GM23338 (cell line): ENCODE results near the gene KRT83. TPM values are rescaled to one million over a fixed set of nuclear protein-coding genes. Genes with fewer than 3 reads are reported as not detected.

ENCODE experiments used
- ATAC-seq: fragments of 200-7000 bp; cut with Tn5 transposase; 3 replicates; pipeline ENCODE4 v1.9.1; 2020
- DNase-seq: peaks from one replicate; pipeline ENCODE4 v3.0.0-alpha.2; 2015; ENCODE audit warnings: low spot score
- H2AFZ ChIP-seq: fragments of 200-600 bp; sonication (generic); 2 replicates; pipeline ENCODE4 v1.8.0; 2016; ENCODE audit warnings: antibody characterized with exemption, mild to moderate bottlenecking, moderate library complexity
- H3F3A ChIP-seq: fragments of 200-600 bp; sonication (generic); replicated peaks from 2 replicates; pipeline ENCODE4 v1.8.0; 2017; ENCODE audit warnings: antibody characterized with exemption, mixed run types, low read depth
- H3K27ac ChIP-seq: fragments of 200-600 bp; sonication (generic); 2 replicates; pipeline ENCODE4 v1.6.1; 2016; ENCODE audit warnings: low read depth
- H3K27me3 ChIP-seq: fragments of 200-600 bp; sonication (generic); 2 replicates; pipeline ENCODE4 v1.8.0; 2016; ENCODE audit warnings: mild to moderate bottlenecking, mixed run types, moderate library complexity; ENCODE audit not compliant: insufficient read depth
- H3K36me3 ChIP-seq: fragments of 200-600 bp; sonication (generic); 2 replicates; pipeline ENCODE4 v1.8.0; 2016; ENCODE audit warnings: mild to moderate bottlenecking; ENCODE audit not compliant: insufficient read depth
- H3K4me1 ChIP-seq: fragments of 200-600 bp; sonication (generic); 2 replicates; pipeline ENCODE4 v1.8.0; 2016; ENCODE audit warnings: mild to moderate bottlenecking, moderate library complexity; ENCODE audit not compliant: insufficient read depth
- H3K4me2 ChIP-seq: fragments of 200-600 bp; sonication (generic); 2 replicates; pipeline ENCODE4 v1.7.1; 2017; ENCODE audit warnings: mixed run types
- H3K4me3 ChIP-seq: fragments of 200-600 bp; sonication (generic); 2 replicates; pipeline ENCODE4 v1.6.1; 2016; ENCODE audit warnings: mixed run types
- H3K79me2 ChIP-seq: fragments of 200-600 bp; sonication (generic); replicated peaks from 2 replicates; pipeline ENCODE4 v1.8.0; 2017; ENCODE audit warnings: mild to moderate bottlenecking; ENCODE audit not compliant: insufficient read depth
- H3K9me2 ChIP-seq: fragments of 200-600 bp; sonication (generic); 2 replicates; pipeline ENCODE4 v1.8.0; 2017; ENCODE audit not compliant: insufficient read depth
- H4K20me1 ChIP-seq: fragments of 200-600 bp; sonication (generic); replicated peaks from 2 replicates; pipeline ENCODE4 v1.8.0; 2017; ENCODE audit warnings: mild to moderate bottlenecking; ENCODE audit not compliant: insufficient read depth
- H3K27ac Mint-ChIP-seq: 2 replicates; pipeline ENCODE4 v1.8.0; 2020; ENCODE audit warnings: inconsistent platforms, mild to moderate bottlenecking, moderate library complexity, mixed read lengths
- H3K27me3 Mint-ChIP-seq: 3 replicates; pipeline ENCODE4 v1.8.0; 2022; ENCODE audit warnings: low read depth, mild to moderate bottlenecking, moderate library complexity, mixed read lengths, inconsistent platforms; ENCODE audit not compliant: insufficient read depth, poor library complexity
- H3K36me3 Mint-ChIP-seq: 3 replicates; pipeline ENCODE4 v1.8.0; 2021; ENCODE audit warnings: low read depth, mild to moderate bottlenecking, inconsistent platforms, moderate library complexity, mixed read lengths
- H3K4me1 Mint-ChIP-seq: 3 replicates; pipeline ENCODE4 v1.8.0; 2020; ENCODE audit warnings: mild to moderate bottlenecking, inconsistent platforms, mixed read lengths
- H3K4me3 Mint-ChIP-seq: 3 replicates; pipeline ENCODE4 v1.8.0; 2021; ENCODE audit warnings: moderate library complexity, mild to moderate bottlenecking, inconsistent platforms, mixed read lengths
- H3K9me3 Mint-ChIP-seq: 3 replicates; pipeline ENCODE4 v1.8.0; 2020; ENCODE audit warnings: moderate library complexity, mild to moderate bottlenecking, inconsistent platforms, mixed read lengths
- CREB1 ChIP-seq: fragments of 250-450 bp; sonication (Bioruptor Pico); IDR thresholded peaks from 2 replicates; pipeline ENCODE4 v1.5.0; 2020; ENCODE audit warnings: low read depth, mild to moderate bottlenecking, moderate library complexity
- EZH2 ChIP-seq: fragments of 200-600 bp; sonication (generic); IDR thresholded peaks from one replicate; pipeline ENCODE4 v1.8.0; 2017; ENCODE audit warnings: antibody characterized with exemption, mild to moderate bottlenecking, low read depth; ENCODE audit not compliant: unreplicated experiment
- POLR2AphosphoS5 ChIP-seq: IDR thresholded peaks from 2 replicates; pipeline ENCODE4 v1.6.1; 2016; ENCODE audit warnings: antibody characterized with exemption, low read depth
- ZNF114 ChIP-seq: fragments of 250-450 bp; sonication (Bioruptor Pico); IDR thresholded peaks from 2 replicates; pipeline ENCODE4 v1.5.0; 2020; ENCODE audit warnings: mild to moderate bottlenecking, moderate library complexity
- ZNF331 ChIP-seq: fragments of 250-450 bp; sonication (Bioruptor Pico); IDR thresholded peaks from 2 replicates; pipeline ENCODE4 v1.5.0; 2020; ENCODE audit warnings: low read depth, mild to moderate bottlenecking, moderate library complexity
- polyA plus RNA-seq: library from polyadenylated mRNA; unstranded; fragments of >200 nt; fragmentation: Nextera tagmentation; extraction: Ambion mirVana; gene quantifications from 2 replicates; pipeline ENCODE4 v1.2.1, GENCODE V29; 2016
- total RNA-seq: library from RNA; depleted of rRNA; stranded (reverse); fragments of >200 nt; shearing (Covaris generic); gene quantifications from 2 replicates; pipeline ENCODE4 v1.2.3, GENCODE V29; 2014
- TF ChIP-seq, protein P1 (sequence below): fragments of 250-450 bp; sonication (Bioruptor Pico); IDR thresholded peaks from 2 replicates; pipeline ENCODE4 v1.5.0; 2020; ENCODE audit warnings: mild to moderate bottlenecking, moderate library complexity
- TF ChIP-seq, protein P2 (sequence below): IDR thresholded peaks from 2 replicates; pipeline ENCODE4 v1.6.1; 2016; ENCODE audit warnings: antibody characterized with exemption
- TF ChIP-seq, protein P3 (sequence below), 2 experiments: fragments of 200-600 bp in 1 of 2; sonication (generic) in 1 of 2; conservative IDR thresholded peaks; 2 replicates each; pipeline versions ENCODE4 v1.5.1 to v1.6.1; 2016 to 2017; ENCODE audit warnings: antibody characterized with exemption in 2 of 2, low read depth in 2 of 2, mild to moderate bottlenecking in 2 of 2, moderate library complexity in 1 of 2

KRT83 gene
- total and polyA plus RNA-seq, 2 experiments from 2014 or later = not detected

DNA sequence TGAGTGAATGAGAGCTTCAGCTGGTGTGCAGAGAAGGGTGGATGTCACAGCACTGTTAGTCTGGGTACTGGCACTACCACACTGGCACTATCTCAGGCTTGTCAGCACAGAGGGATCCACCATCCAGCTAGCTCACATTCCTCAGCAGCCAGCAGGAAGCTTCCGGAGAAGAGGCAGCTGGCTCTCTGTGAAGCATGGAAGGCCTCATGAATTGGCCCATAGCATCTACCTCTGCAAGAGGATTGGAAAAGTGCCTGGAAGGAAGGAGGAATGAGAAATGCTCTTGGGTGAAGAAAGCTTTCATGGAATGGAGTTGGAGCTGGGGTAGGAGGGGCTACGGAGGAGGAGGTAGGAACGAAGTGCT is 9.9 kb downstream of the KRT83 start (continued):
- TF ChIP-seq, protein P1, sequence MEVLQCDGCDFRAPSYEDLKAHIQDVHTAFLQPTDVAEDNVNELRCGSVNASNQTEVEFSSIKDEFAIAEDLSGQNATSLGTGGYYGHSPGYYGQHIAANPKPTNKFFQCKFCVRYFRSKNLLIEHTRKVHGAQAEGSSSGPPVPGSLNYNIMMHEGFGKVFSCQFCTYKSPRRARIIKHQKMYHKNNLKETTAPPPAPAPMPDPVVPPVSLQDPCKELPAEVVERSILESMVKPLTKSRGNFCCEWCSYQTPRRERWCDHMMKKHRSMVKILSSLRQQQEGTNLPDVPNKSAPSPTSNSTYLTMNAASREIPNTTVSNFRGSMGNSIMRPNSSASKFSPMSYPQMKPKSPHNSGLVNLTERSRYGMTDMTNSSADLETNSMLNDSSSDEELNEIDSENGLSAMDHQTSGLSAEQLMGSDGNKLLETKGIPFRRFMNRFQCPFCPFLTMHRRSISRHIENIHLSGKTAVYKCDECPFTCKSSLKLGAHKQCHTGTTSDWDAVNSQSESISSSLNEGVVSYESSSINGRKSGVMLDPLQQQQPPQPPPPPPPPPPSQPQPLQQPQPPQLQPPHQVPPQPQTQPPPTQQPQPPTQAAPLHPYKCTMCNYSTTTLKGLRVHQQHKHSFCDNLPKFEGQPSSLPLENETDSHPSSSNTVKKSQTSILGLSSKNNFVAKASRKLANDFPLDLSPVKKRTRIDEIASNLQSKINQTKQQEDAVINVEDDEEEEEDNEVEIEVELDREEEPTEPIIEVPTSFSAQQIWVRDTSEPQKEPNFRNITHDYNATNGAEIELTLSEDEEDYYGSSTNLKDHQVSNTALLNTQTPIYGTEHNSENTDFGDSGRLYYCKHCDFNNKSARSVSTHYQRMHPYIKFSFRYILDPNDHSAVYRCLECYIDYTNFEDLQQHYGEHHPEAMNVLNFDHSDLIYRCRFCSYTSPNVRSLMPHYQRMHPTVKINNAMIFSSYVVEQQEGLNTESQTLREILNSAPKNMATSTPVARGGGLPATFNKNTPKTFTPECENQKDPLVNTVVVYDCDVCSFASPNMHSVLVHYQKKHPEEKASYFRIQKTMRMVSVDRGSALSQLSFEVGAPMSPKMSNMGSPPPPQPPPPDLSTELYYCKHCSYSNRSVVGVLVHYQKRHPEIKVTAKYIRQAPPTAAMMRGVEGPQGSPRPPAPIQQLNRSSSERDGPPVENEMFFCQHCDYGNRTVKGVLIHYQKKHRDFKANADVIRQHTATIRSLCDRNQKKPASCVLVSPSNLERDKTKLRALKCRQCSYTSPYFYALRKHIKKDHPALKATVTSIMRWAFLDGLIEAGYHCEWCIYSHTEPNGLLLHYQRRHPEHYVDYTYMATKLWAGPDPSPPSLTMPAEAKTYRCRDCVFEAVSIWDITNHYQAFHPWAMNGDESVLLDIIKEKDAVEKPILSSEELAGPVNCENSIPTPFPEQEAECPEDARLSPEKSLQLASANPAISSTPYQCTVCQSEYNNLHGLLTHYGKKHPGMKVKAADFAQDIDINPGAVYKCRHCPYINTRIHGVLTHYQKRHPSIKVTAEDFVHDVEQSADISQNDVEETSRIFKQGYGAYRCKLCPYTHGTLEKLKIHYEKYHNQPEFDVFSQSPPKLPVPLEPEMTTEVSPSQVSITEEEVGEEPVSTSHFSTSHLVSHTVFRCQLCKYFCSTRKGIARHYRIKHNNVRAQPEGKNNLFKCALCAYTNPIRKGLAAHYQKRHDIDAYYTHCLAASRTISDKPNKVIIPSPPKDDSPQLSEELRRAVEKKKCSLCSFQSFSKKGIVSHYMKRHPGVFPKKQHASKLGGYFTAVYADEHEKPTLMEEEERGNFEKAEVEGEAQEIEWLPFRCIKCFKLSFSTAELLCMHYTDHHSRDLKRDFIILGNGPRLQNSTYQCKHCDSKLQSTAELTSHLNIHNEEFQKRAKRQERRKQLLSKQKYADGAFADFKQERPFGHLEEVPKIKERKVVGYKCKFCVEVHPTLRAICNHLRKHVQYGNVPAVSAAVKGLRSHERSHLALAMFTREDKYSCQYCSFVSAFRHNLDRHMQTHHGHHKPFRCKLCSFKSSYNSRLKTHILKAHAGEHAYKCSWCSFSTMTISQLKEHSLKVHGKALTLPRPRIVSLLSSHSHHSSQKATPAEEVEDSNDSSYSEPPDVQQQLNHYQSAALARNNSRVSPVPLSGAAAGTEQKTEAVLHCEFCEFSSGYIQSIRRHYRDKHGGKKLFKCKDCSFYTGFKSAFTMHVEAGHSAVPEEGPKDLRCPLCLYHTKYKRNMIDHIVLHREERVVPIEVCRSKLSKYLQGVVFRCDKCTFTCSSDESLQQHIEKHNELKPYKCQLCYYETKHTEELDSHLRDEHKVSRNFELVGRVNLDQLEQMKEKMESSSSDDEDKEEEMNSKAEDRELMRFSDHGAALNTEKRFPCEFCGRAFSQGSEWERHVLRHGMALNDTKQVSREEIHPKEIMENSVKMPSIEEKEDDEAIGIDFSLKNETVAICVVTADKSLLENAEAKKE (CRISPR knock-in tag) = no peak
- TF ChIP-seq, protein P2, sequence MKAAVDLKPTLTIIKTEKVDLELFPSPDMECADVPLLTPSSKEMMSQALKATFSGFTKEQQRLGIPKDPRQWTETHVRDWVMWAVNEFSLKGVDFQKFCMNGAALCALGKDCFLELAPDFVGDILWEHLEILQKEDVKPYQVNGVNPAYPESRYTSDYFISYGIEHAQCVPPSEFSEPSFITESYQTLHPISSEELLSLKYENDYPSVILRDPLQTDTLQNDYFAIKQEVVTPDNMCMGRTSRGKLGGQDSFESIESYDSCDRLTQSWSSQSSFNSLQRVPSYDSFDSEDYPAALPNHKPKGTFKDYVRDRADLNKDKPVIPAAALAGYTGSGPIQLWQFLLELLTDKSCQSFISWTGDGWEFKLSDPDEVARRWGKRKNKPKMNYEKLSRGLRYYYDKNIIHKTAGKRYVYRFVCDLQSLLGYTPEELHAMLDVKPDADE = no peak

DNA sequence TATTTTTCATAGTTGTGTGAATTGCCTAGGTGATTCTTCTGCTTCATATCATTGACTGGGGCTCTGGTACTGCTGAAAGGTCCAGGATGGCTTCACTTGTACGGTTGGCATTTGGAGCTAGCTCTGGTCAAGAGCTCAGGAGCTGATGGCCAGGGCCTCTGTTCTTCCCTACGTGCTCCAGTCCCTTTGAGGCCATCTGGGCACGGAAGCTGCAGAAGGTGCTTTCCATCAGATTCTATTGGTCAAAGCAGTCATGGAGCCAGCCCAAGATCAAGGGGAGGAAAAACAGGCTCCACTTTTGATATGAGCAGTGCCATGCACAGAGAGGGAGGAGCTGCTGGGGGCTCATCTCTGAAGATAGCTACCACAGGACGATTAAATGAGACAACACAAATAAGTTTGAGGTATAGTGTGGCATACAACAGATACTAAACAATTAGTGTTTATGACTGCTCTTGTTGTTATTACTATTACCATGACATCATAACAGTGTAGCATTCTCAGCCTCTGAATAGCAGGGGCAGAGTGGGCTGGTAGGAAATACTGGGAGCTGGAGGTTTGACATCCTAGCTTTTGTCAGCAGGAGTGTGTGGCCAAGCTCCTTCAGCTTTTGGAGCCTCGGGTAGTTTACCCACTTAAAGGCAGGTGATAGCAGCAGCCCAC is 10.4 kb downstream of the KRT83 start:
- Histone ChIP-seq H3K27ac (no peak overlapping the region), H3K4me2 (no peak overlapping the region), H3K4me1 (peaks cover 7% of the 10 kb centered on the region), H2AFZ (no peak overlapping the region), H3K4me3 (no peak overlapping the region), H3F3A (no peaks in the 10 kb centered on the region), H3K27me3 (peaks cover 46% of the 10 kb centered on the region), H3K79me2 (no peaks in the 10 kb centered on the region), H4K20me1 (no peaks in the 10 kb centered on the region), H3K9me2 (no peaks in the 10 kb centered on the region), H3K36me3 (no peaks in the 10 kb centered on the region)
- H3K36me3 Mint-ChIP-seq = no peaks in the 10 kb centered on the region; the same call in 2 of the 3 replicates
- no peaks in the 10 kb centered on the region; the same call in 2 of the 3 replicates for H3K9me3 Mint-ChIP-seq
- no peak overlapping the region for H3K27ac Mint-ChIP-seq
- H3K4me3 Mint-ChIP-seq = no peak overlapping the region
- ATAC-seq (no peak), DNase-seq (no peak)
- peaks cover 8% of the 10 kb centered on the region; the same call in 2 of the 3 replicates for H3K4me1 Mint-ChIP-seq
- H3K27me3 Mint-ChIP-seq = peaks cover 44% of the 10 kb centered on the region
- no peak for TF ChIP-seq POLR2AphosphoS5
- TF ChIP-seq, protein P2 = no peak
- TF ChIP-seq, protein P3, sequence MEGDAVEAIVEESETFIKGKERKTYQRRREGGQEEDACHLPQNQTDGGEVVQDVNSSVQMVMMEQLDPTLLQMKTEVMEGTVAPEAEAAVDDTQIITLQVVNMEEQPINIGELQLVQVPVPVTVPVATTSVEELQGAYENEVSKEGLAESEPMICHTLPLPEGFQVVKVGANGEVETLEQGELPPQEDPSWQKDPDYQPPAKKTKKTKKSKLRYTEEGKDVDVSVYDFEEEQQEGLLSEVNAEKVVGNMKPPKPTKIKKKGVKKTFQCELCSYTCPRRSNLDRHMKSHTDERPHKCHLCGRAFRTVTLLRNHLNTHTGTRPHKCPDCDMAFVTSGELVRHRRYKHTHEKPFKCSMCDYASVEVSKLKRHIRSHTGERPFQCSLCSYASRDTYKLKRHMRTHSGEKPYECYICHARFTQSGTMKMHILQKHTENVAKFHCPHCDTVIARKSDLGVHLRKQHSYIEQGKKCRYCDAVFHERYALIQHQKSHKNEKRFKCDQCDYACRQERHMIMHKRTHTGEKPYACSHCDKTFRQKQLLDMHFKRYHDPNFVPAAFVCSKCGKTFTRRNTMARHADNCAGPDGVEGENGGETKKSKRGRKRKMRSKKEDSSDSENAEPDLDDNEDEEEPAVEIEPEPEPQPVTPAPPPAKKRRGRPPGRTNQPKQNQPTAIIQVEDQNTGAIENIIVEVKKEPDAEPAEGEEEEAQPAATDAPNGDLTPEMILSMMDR (conservative IDR thresholded peaks at IDR 0.05; ENCODE audit: low read depth in 2 of 2) = no peak
- no peak for TF ChIP-seq CREB1 (CRISPR knock-in tag)
- TF ChIP-seq EZH2 = no peak
- no peak for TF ChIP-seq ZNF331 (CRISPR knock-in tag)
- no peak for TF ChIP-seq ZNF114 (CRISPR knock-in tag)
